Mesendoderm (in vitro differentiated cells): Measurements from ENCODE around the gene KCNA10.

Experiments
- DNase-seq: peaks from one replicate; pipeline ENCODE4 v3.0.0; 2013
- H2AK5ac ChIP-seq: 2 replicates; pipeline ENCODE4 v1.6.1; 2013; ENCODE audit warnings: low read length, inconsistent platforms
- H2BK120ac ChIP-seq: 2 replicates; pipeline ENCODE4 v1.6.1; 2013; ENCODE audit warnings: low read depth, mild to moderate bottlenecking, low read length, moderate library complexity, mixed read lengths
- H2BK15ac ChIP-seq: replicated peaks from 2 replicates; pipeline ENCODE4 v1.6.1; 2013; ENCODE audit warnings: low read depth, mild to moderate bottlenecking, moderate library complexity
- H2BK5ac ChIP-seq: 2 replicates; pipeline ENCODE4 v1.6.1; 2013; ENCODE audit warnings: low read length, inconsistent platforms
- H3K18ac ChIP-seq: 2 replicates; pipeline ENCODE4 v1.6.1; 2013; ENCODE audit warnings: mild to moderate bottlenecking, low read length, mixed read lengths
- H3K23ac ChIP-seq: one replicate; pipeline ENCODE4 v1.6.1; 2013; ENCODE audit warnings: low read length
- H3K27ac ChIP-seq: 2 replicates; pipeline ENCODE4 v1.5.1; 2013; ENCODE audit warnings: low read depth, mild to moderate bottlenecking, inconsistent platforms, low read length, moderate library complexity
- H3K27me3 ChIP-seq: 2 replicates; pipeline ENCODE4 v1.6.1; 2013; ENCODE audit warnings: low read length, control low read depth, mild to moderate bottlenecking, inconsistent platforms; ENCODE audit not compliant: insufficient read depth, poor library complexity
- H3K36me3 ChIP-seq: 2 replicates; pipeline ENCODE4 v1.6.1; 2013; ENCODE audit warnings: low read length, inconsistent platforms; ENCODE audit not compliant: control insufficient read depth, insufficient read depth
- H3K4ac ChIP-seq: one replicate; pipeline ENCODE4 v1.6.1; 2013; ENCODE audit warnings: low read depth, mild to moderate bottlenecking, low read length, moderate library complexity
- H3K4me1 ChIP-seq: 2 replicates; pipeline ENCODE4 v1.6.1; 2013; ENCODE audit warnings: low read depth, low read length, inconsistent platforms; ENCODE audit not compliant: control insufficient read depth
- H3K4me2 ChIP-seq: 2 replicates; pipeline ENCODE4 v1.6.1; 2013; ENCODE audit warnings: low read length
- H3K4me3 ChIP-seq: 2 replicates; pipeline ENCODE4 v1.5.1; 2013; ENCODE audit warnings: mild to moderate bottlenecking, low read length
- H3K56ac ChIP-seq: one replicate; pipeline ENCODE4 v1.6.1; 2013; ENCODE audit warnings: low read length
- H3K79me1 ChIP-seq: 2 replicates; pipeline ENCODE4 v1.6.1; 2013; ENCODE audit warnings: low read length, inconsistent platforms
- H3K79me2 ChIP-seq: 2 replicates; pipeline ENCODE4 v1.6.1; 2013; ENCODE audit warnings: mild to moderate bottlenecking, low read length; ENCODE audit not compliant: control insufficient read depth, insufficient read depth
- H3K9ac ChIP-seq: 2 replicates; pipeline ENCODE4 v1.6.1; 2013; ENCODE audit warnings: low read length, inconsistent platforms
- H4K5ac ChIP-seq: one replicate; pipeline ENCODE4 v1.6.1; 2013; ENCODE audit warnings: low read length
- H4K8ac ChIP-seq: one replicate; pipeline ENCODE4 v1.6.1; 2013; ENCODE audit warnings: low read depth, mild to moderate bottlenecking, control low read depth, low read length, moderate library complexity
- WGBS: extraction: QIAGEN DNeasy Blood & Tissue Kit; methylation state at CpG from one replicate; pipeline ENCODE4 v1.1.7; 2013; ENCODE audit warnings: low lambda C conversion rate, missing lambda C conversion rate; ENCODE audit not compliant: insufficient coverage; ENCODE audit errors: extremely low coverage; 5-methylcytosine and 5-hydroxymethylcytosine counted together

The KCNA10 gene

DNA sequence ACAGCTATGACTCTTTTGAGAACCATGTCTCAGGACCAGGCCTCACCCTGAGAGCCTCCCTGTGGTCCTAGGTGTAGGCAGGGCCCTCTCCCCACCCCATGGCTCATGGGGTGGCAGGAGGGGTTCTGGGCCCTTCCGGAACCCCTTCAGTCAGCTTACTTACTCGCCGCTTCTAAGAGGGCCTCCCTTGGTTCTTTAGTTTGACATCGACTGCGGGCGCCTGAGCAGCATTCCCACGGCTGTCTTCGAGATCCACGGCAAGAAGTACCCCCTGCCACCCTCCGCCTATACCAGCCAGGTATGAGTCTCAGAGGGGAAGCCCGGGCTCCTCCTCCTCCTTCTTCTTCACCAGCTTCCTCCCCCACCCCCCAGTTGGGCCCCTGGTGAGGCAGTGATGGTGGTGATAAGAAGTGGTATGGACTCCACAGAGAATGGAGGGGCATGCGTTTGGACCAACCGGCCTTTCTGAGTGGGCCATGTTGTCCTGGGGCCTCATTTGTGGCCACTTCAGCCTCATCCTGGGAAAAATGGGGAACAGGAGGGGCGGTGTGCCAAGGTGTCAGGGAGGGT lies 28.9 kb downstream of the KCNA10 start:
- H3K4ac ChIP-seq = peak overlapping the region; percentile 60
- no peak overlapping the region for H3K27ac ChIP-seq
- H3K4me3 ChIP-seq = no peak overlapping the region
- H2BK5ac ChIP-seq = no peak overlapping the region
- no peak overlapping the region for H3K56ac ChIP-seq
- no CpG with 5 or more reads among the region's 14 CpGs for WGBS
- H3K23ac ChIP-seq = no peak overlapping the region
- no peak overlapping the region for H2BK120ac ChIP-seq
- H3K36me3 ChIP-seq = no peaks in the 10 kb centered on the region
- no peak overlapping the region for H3K9ac ChIP-seq
- no peaks in the 10 kb centered on the region for H3K79me1 ChIP-seq
- no peak overlapping the region for H4K5ac ChIP-seq
- no peak overlapping the region for H2BK15ac ChIP-seq
- no peak overlapping the region for H2AK5ac ChIP-seq
- DNase-seq = no peak
- no peaks in the 10 kb centered on the region for H3K79me2 ChIP-seq
- H3K4me2 ChIP-seq = no peak overlapping the region
- no peak overlapping the region for H3K18ac ChIP-seq
- no peak overlapping the region for H4K8ac ChIP-seq
- H3K27me3 ChIP-seq = no peaks in the 10 kb centered on the region
- H3K4me1 ChIP-seq = peaks cover 6% of the 10 kb centered on the region

DNA sequence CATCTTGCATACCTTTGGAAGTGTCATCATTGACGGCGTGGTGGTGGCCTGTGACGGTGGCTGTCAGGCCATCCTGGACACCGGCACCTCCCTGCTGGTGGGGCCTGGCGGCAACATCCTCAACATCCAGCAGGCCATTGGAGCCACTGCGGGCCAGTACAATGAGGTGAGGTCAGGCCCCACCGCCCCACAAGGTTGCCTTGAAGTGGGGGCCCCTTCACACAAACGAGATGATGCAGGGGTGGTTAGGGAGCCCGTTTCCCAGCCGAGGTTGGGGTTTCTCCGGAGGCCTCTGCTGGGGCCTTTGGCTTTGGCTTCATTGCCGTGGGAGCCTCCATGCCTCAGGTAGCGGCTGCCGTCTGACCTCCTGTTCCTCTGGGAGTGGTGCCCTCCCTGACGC lies 29.6 kb downstream of the KCNA10 start:
- no peak overlapping the region for H2BK120ac ChIP-seq
- H3K79me2 ChIP-seq = no peaks in the 10 kb centered on the region
- no peak overlapping the region for H2BK5ac ChIP-seq
- H3K4me3 ChIP-seq = no peak overlapping the region
- no peak overlapping the region for H3K4ac ChIP-seq
- no peak overlapping the region for H3K4me2 ChIP-seq
- H3K18ac ChIP-seq = no peak overlapping the region
- H4K8ac ChIP-seq = no peak overlapping the region
- peak overlapping the region; percentile 42 for H3K56ac ChIP-seq
- no peak for DNase-seq
- H2BK15ac ChIP-seq = no peak overlapping the region
- no peak overlapping the region for H3K23ac ChIP-seq
- no peak overlapping the region for H3K27ac ChIP-seq
- H2AK5ac ChIP-seq = no peak overlapping the region
- H4K5ac ChIP-seq = no peak overlapping the region
- no peaks in the 10 kb centered on the region for H3K36me3 ChIP-seq
- no CpG with 5 or more reads among the region's 15 CpGs for WGBS
- H3K27me3 ChIP-seq = no peaks in the 10 kb centered on the region
- H3K4me1 ChIP-seq = peaks cover 6% of the 10 kb centered on the region
- no peak overlapping the region for H3K9ac ChIP-seq
- H3K79me1 ChIP-seq = no peaks in the 10 kb centered on the region

DNA sequence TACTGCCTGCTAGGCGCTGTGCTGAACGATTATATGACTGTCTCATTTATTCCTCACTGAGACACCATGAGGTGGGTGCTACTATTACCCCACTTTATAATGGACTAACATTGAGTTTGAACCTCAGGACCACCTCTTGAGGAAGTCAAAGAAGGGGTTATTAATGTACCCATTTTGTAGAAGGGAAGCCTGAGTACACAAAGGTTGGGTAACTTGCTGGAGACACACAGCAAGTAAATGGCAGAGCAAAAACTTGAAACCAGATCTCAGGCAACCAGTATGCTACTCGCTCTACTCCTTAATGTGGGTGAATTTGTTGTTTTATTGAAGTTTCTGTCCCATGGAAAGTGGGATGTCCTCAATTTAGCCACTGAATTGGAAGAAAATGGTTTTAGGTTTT lies 30.1 kb downstream of the KCNA10 start:
- Histone ChIP-seq H3K23ac (no peak overlapping the region), H3K18ac (no peak overlapping the region)
- no CpG with 5 or more reads among the region's 3 CpGs for WGBS

DNA sequence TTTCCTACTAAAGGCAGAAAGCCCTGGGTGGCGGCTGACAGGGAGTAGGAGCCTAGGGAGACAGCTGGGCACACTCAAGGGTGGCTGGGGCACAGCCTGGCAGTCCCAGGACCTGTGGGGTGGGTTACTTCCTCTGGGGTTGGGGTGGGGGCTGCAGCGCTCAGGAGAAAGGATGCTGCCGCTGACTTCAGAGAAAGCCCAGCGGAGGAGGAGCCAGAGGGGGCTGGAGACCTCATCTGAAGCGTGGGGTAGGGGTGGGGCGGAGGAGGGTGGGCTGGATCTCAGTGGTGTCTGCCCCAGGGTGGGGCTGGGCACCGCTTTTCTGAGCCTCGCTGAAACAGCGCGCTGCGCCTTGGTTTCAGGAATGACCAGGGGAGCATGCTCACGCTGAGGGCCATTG lies 30.8 kb downstream of the KCNA10 start:
- Histone ChIP-seq H3K36me3 (no peaks in the 10 kb centered on the region), H3K23ac (no peak overlapping the region), H3K9ac (no peak overlapping the region), H2AK5ac (no peak overlapping the region), H3K18ac (no peak overlapping the region), H2BK120ac (no peak overlapping the region), H3K79me1 (no peaks in the 10 kb centered on the region), H4K5ac (no peak overlapping the region), H3K27ac (no peak overlapping the region), H2BK5ac (no peak overlapping the region), H3K79me2 (no peaks in the 10 kb centered on the region), H3K4me3 (no peak overlapping the region), H3K4me2 (no peak overlapping the region), H3K56ac (peak overlapping the region; percentile 64), H3K4ac (no peak overlapping the region), H4K8ac (no peak overlapping the region), H2BK15ac (no peak overlapping the region), H3K27me3 (no peaks in the 10 kb centered on the region), H3K4me1 (peaks cover 6% of the 10 kb centered on the region)
- no peak for DNase-seq
- no CpG with 5 or more reads among the region's 12 CpGs for WGBS

More for the DNA sequence above, 30.1 kb downstream of the KCNA10 start:
- DNase-seq = no peak
- Histone ChIP-seq H2AK5ac (no peak overlapping the region), H3K4ac (no peak overlapping the region), H3K27me3 (no peaks in the 10 kb centered on the region), H3K56ac (no peak overlapping the region), H4K8ac (no peak overlapping the region), H3K9ac (no peak overlapping the region), H4K5ac (no peak overlapping the region), H2BK5ac (no peak overlapping the region), H3K79me2 (no peaks in the 10 kb centered on the region), H3K4me1 (peaks cover 6% of the 10 kb centered on the region), H3K4me2 (no peak overlapping the region), H3K79me1 (no peaks in the 10 kb centered on the region), H2BK15ac (no peak overlapping the region), H2BK120ac (no peak overlapping the region), H3K27ac (no peak overlapping the region), H3K4me3 (no peak overlapping the region), H3K36me3 (no peaks in the 10 kb centered on the region)

DNA sequence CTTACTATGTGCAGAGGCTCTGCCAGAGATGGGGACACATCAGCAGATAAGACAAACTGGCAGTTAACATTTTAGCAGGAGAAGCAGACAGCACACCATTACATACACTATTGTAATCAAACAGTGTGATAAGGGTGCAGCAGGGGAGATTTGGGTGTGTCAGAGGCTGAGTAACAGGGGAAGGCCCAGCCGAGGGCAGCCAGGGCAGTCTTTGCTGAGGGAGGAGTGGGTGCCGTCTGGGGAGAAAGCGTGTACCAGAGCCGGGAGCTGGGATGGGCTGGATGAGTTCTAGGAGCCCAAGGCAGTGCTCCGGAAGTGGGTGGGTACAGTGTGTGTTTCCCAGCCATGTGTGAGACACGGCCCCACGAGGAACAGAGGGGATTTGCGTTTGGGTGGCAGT lies 31.2 kb downstream of the KCNA10 start:
- peaks cover 6% of the 10 kb centered on the region for H3K4me1 ChIP-seq
- H3K4me3 ChIP-seq = no peak overlapping the region
- H3K4ac ChIP-seq = no peak overlapping the region
- no peak overlapping the region for H2AK5ac ChIP-seq
- H3K79me2 ChIP-seq = no peaks in the 10 kb centered on the region
- H3K27me3 ChIP-seq = no peaks in the 10 kb centered on the region
- H3K23ac ChIP-seq = no peak overlapping the region
- no CpG with 5 or more reads among the region's 8 CpGs for WGBS
- no peak overlapping the region for H4K5ac ChIP-seq
- no peak overlapping the region for H2BK120ac ChIP-seq
- H2BK15ac ChIP-seq = no peak overlapping the region
- H3K56ac ChIP-seq = peak overlapping the region; percentile 64
- H4K8ac ChIP-seq = no peak overlapping the region
- H3K18ac ChIP-seq = no peak overlapping the region
- H3K79me1 ChIP-seq = no peaks in the 10 kb centered on the region
- no peaks in the 10 kb centered on the region for H3K36me3 ChIP-seq
- no peak overlapping the region for H3K27ac ChIP-seq
- DNase-seq = peak; percentile 58
- no peak overlapping the region for H3K4me2 ChIP-seq
- no peak overlapping the region for H2BK5ac ChIP-seq
- no peak overlapping the region for H3K9ac ChIP-seq

DNA sequence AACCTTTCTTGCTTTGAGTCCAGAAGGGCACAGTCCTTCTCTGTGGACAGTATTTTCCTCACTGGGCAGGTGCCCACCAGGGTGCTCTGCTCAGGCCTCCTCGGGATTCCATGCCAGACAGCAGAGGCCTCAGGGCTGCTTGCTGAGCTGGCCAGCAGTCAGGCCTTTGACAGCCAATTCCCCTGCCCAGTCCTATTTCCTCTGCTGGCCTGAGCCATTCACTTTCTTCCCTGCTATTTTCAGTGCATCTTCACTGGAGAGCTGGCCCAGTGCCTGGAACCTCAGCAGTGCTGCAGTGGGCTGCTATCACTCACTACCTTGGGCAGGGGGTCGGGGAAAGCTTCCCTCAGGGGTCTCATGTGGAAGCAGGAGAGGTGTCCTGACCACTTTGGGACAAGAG lies 33.2 kb downstream of the KCNA10 start:
- Histone ChIP-seq H3K4me3 (no peak overlapping the region), H2BK5ac (no peak overlapping the region), H3K4me1 (peaks cover 6% of the 10 kb centered on the region), H3K79me1 (no peaks in the 10 kb centered on the region), H3K4me2 (no peak overlapping the region), H3K4ac (no peak overlapping the region), H3K23ac (no peak overlapping the region), H3K56ac (no peak overlapping the region), H3K18ac (no peak overlapping the region), H3K9ac (no peak overlapping the region), H4K8ac (no peak overlapping the region), H2AK5ac (no peak overlapping the region), H3K79me2 (no peaks in the 10 kb centered on the region), H3K27ac (no peak overlapping the region), H2BK120ac (no peak overlapping the region), H3K27me3 (no peaks in the 10 kb centered on the region), H2BK15ac (no peak overlapping the region), H4K5ac (no peak overlapping the region), H3K36me3 (no peaks in the 10 kb centered on the region)
- WGBS = no CpG with 5 or more reads among the region's 2 CpGs
- no peak for DNase-seq
